ENCODE results near the gene RBM38. TPM values are rescaled to one million over a fixed set of nuclear protein-coding genes. Genes with fewer than 3 reads are reported as not detected.
"Not testable (repeated sequence)": the region's sequence is repeated elsewhere in the genome, so short reads cannot be mapped to it uniquely, and the experiment has no call there.

Gene RBM38
- total and polyA plus RNA-seq, 2 donors from 2014 or later, result 16.8 to 18.0 TPM

GRCh38 chr20:57346477-57346876, 44.7 kb upstream of the RBM38 start:
- H3K27me3 ChIP-seq (ENCODE audit: control insufficient read depth, insufficient read depth, low read length), result no peaks in the 10 kb centered on the region
- FAIRE-seq, result peak; percentile 88
- no peak overlapping the region for H3K9ac ChIP-seq (ENCODE audit: low read length in 3 of 3)
- no peak overlapping the region for H3K4me3 ChIP-seq (ENCODE audit: low read length in 3 of 3)
- H3K27ac ChIP-seq (ENCODE audit: low read depth in 2 of 2, low read length in 2 of 2), result no peak overlapping the region
- intact Hi-C loops (cut with DNase I), result loop anchor here (5.0 kb wide), 1 partner anchor 254 kb away; no protein-coding TSS in a partner anchor
- H3K36me3 ChIP-seq (ENCODE audit: control insufficient read depth in 2 of 3, insufficient read depth in 3 of 3, low read length in 3 of 3), result no peaks in the 10 kb centered on the region
- H3K9me3 ChIP-seq (ENCODE audit: control insufficient read depth in 2 of 3, insufficient read depth in 1 of 3, low read length in 3 of 3), result no peaks in the 10 kb centered on the region
- peaks cover 0 to under 1% (median 0%) of the 10 kb centered on the region in 3 donors for H3K4me1 ChIP-seq (ENCODE audit: control insufficient read depth in 2 of 3, insufficient read depth in 2 of 3, low read depth in 1 of 3, low read length in 3 of 3)
- DNase-seq, result peak; percentile 70 to 88 (median 79)
- TF ChIP-seq CTCF (IDR thresholded peaks at IDR 0.05; ENCODE audit: borderline replicate concordance, extremely low read depth, insufficient read depth), result peak; percentile 78

GRCh38 chr20:57347393-57347792, 43.8 kb upstream of the RBM38 start:
- no peak for FAIRE-seq
- Histone ChIP-seq H3K9me3 (ENCODE audit: control insufficient read depth in 2 of 3, insufficient read depth in 1 of 3, low read length in 3 of 3) (no peaks in the 10 kb centered on the region), H3K27ac (ENCODE audit: low read depth in 2 of 2, low read length in 2 of 2) (no peak overlapping the region), H3K36me3 (ENCODE audit: control insufficient read depth in 2 of 3, insufficient read depth in 3 of 3, low read length in 3 of 3) (no peaks in the 10 kb centered on the region), H3K9ac (ENCODE audit: low read length in 3 of 3) (no peak overlapping the region), H3K4me3 (ENCODE audit: low read length in 3 of 3) (no peak overlapping the region), H3K27me3 (ENCODE audit: control insufficient read depth, insufficient read depth, low read length) (no peaks in the 10 kb centered on the region), H3K4me1 (ENCODE audit: control insufficient read depth in 2 of 3, insufficient read depth in 2 of 3, low read depth in 1 of 3, low read length in 3 of 3) (peaks cover 0 to 7% (median 4%) of the 10 kb centered on the region in 3 donors)
- intact Hi-C loops (cut with DNase I), result loop anchor here (5.0 kb wide), 1 partner anchor 255 kb away; no protein-coding TSS in a partner anchor
- no peak for DNase-seq
- TF ChIP-seq CTCF (IDR thresholded peaks at IDR 0.05; ENCODE audit: borderline replicate concordance, extremely low read depth, insufficient read depth), result no peak

- DNase-seq, result peak in 1 of 5 donors; percentile 47
- H3K36me3 ChIP-seq (ENCODE audit: control insufficient read depth in 2 of 3, insufficient read depth in 3 of 3, low read length in 3 of 3); H3K27ac ChIP-seq (ENCODE audit: low read depth in 2 of 2, low read length in 2 of 2); H3K4me3 ChIP-seq (ENCODE audit: low read length in 3 of 3); H3K9me3 ChIP-seq (ENCODE audit: control insufficient read depth in 2 of 3, insufficient read depth in 1 of 3, low read length in 3 of 3); FAIRE-seq; H3K27me3 ChIP-seq (ENCODE audit: control insufficient read depth, insufficient read depth, low read length); H3K9ac ChIP-seq (ENCODE audit: low read length in 3 of 3); H3K4me1 ChIP-seq (ENCODE audit: control insufficient read depth in 2 of 3, insufficient read depth in 2 of 3, low read depth in 1 of 3, low read length in 3 of 3): not testable (repeated sequence)
- intact Hi-C loops (cut with DNase I), result loop anchor here (5.0 kb wide), 1 partner anchor 256 kb away; no protein-coding TSS in a partner anchor
These were observed 42.8 kb upstream of the RBM38 start for GRCh38 chr20:57348200-57348921.

- H3K4me3 ChIP-seq (ENCODE audit: low read length in 3 of 3); H3K27me3 ChIP-seq (ENCODE audit: control insufficient read depth, insufficient read depth, low read length); H3K36me3 ChIP-seq (ENCODE audit: control insufficient read depth in 2 of 3, insufficient read depth in 3 of 3, low read length in 3 of 3); H3K9me3 ChIP-seq (ENCODE audit: control insufficient read depth in 2 of 3, insufficient read depth in 1 of 3, low read length in 3 of 3); FAIRE-seq; H3K27ac ChIP-seq (ENCODE audit: low read depth in 2 of 2, low read length in 2 of 2); H3K4me1 ChIP-seq (ENCODE audit: control insufficient read depth in 2 of 3, insufficient read depth in 2 of 3, low read depth in 1 of 3, low read length in 3 of 3); H3K9ac ChIP-seq (ENCODE audit: low read length in 3 of 3); DNase-seq: not testable (repeated sequence)
- intact Hi-C loops (cut with DNase I), result loop anchor here (5.0 kb wide), 1 partner anchor 257 kb away; no protein-coding TSS in a partner anchor
These were observed 42.1 kb upstream of the RBM38 start for GRCh38 chr20:57348922-57349574.

Data from kidney (tissue), 14 donors.